Measurements from ENCODE around the gene EPHA2. TPM values are rescaled to one million over a fixed set of nuclear protein-coding genes. Genes with fewer than 3 reads are reported as not detected.

The EPHA2 gene
- total and polyA plus RNA-seq, 2 donors (not counting 1 experiment from before 2014, with no cell fraction given) = 9.8 to 24.6 TPM

GRCh38 chr1:16120407-16120806 is 35.5 kb downstream of the EPHA2 start:
- H3K79me2 ChIP-seq (ENCODE audit: control insufficient read depth, insufficient read depth, low read length) = no peaks in the 10 kb centered on the region
- no peak overlapping the region for H3K4me3 ChIP-seq (replicated peaks in 1 of 4; ENCODE audit: control extremely low read depth in 1 of 4, insufficient read depth in 1 of 4, low read depth in 3 of 4, low read length in 4 of 4)
- no peaks in the 10 kb centered on the region for H3K27me3 ChIP-seq (ENCODE audit: control insufficient read depth, insufficient read depth, low read length)
- no peaks in the 10 kb centered on the region for H4K20me1 ChIP-seq (ENCODE audit: control insufficient read depth, extremely low read depth, insufficient read depth, low read length)
- H3K4me2 ChIP-seq (ENCODE audit: extremely low read depth, insufficient read depth, low read length) = no peak overlapping the region
- no peak overlapping the region for H3K9ac ChIP-seq (ENCODE audit: insufficient read depth, low read length)
- H3K27ac ChIP-seq (ENCODE audit: insufficient read depth, low read length) = no peak overlapping the region
- no peak overlapping the region for H2AFZ ChIP-seq (ENCODE audit: low read length)
- H3K4me1 ChIP-seq (ENCODE audit: control insufficient read depth, extremely low read depth, insufficient read depth, low read length) = peaks cover 4% of the 10 kb centered on the region
- H3K9me3 ChIP-seq (ENCODE audit: control insufficient read depth, insufficient read depth, low read depth, low read length) = no peaks in the 10 kb centered on the region
- DNase-seq (ENCODE audit: low read depth in 2 of 2) = no peak
- peaks cover 10% of the 10 kb centered on the region for H3K36me3 ChIP-seq (ENCODE audit: control insufficient read depth, insufficient read depth, low read length)
- TF ChIP-seq CTCF (conservative IDR thresholded peaks at IDR 0.05 in 1 of 2, IDR thresholded peaks at IDR 0.05 in 1 of 2; ENCODE audit: low read depth in 1 of 2, low read length in 2 of 2) = no peak
- no peak for TF ChIP-seq EZH2 (IDR thresholded peaks at IDR 0.05; ENCODE audit: low read length, missing control alignments)

- DNase-seq (ENCODE audit: low read depth in 2 of 2) = no peak
Measured at GRCh38 chr1:16119926-16120325, 35.9 kb downstream of the EPHA2 start.

GRCh38 chr1:16119504-16119903 is 36.4 kb downstream of the EPHA2 start:
- peaks cover 4% of the 10 kb centered on the region for H3K4me1 ChIP-seq (ENCODE audit: control insufficient read depth, extremely low read depth, insufficient read depth, low read length)
- no peak overlapping the region for H2AFZ ChIP-seq (ENCODE audit: low read length)
- no peaks in the 10 kb centered on the region for H3K9me3 ChIP-seq (ENCODE audit: control insufficient read depth, insufficient read depth, low read depth, low read length)
- peaks cover 5% of the 10 kb centered on the region for H3K36me3 ChIP-seq (ENCODE audit: control insufficient read depth, insufficient read depth, low read length)
- TF ChIP-seq EZH2 (IDR thresholded peaks at IDR 0.05; ENCODE audit: low read length, missing control alignments) (no peak), CTCF (conservative IDR thresholded peaks at IDR 0.05 in 1 of 2, IDR thresholded peaks at IDR 0.05 in 1 of 2; ENCODE audit: low read depth in 1 of 2, low read length in 2 of 2) (no peak)
- no peak overlapping the region for H3K4me2 ChIP-seq (ENCODE audit: extremely low read depth, insufficient read depth, low read length)
- no peaks in the 10 kb centered on the region for H3K79me2 ChIP-seq (ENCODE audit: control insufficient read depth, insufficient read depth, low read length)
- H3K27ac ChIP-seq (ENCODE audit: insufficient read depth, low read length) = no peak overlapping the region
- no peak overlapping the region for H3K9ac ChIP-seq (ENCODE audit: insufficient read depth, low read length)
- no peak overlapping the region for H3K4me3 ChIP-seq (replicated peaks in 1 of 4; ENCODE audit: control extremely low read depth in 1 of 4, insufficient read depth in 1 of 4, low read depth in 3 of 4, low read length in 4 of 4)
- H4K20me1 ChIP-seq (ENCODE audit: control insufficient read depth, extremely low read depth, insufficient read depth, low read length) = no peaks in the 10 kb centered on the region
- no peaks in the 10 kb centered on the region for H3K27me3 ChIP-seq (ENCODE audit: control insufficient read depth, insufficient read depth, low read length)
- no peak for DNase-seq (ENCODE audit: low read depth in 2 of 2)

More at GRCh38 chr1:16119926-16120325, 35.9 kb downstream of the EPHA2 start:
- Histone ChIP-seq H2AFZ (ENCODE audit: low read length) (no peak overlapping the region), H3K36me3 (ENCODE audit: control insufficient read depth, insufficient read depth, low read length) (peaks cover 9% of the 10 kb centered on the region), H3K79me2 (ENCODE audit: control insufficient read depth, insufficient read depth, low read length) (no peaks in the 10 kb centered on the region), H4K20me1 (ENCODE audit: control insufficient read depth, extremely low read depth, insufficient read depth, low read length) (no peaks in the 10 kb centered on the region), H3K9ac (ENCODE audit: insufficient read depth, low read length) (no peak overlapping the region), H3K4me1 (ENCODE audit: control insufficient read depth, extremely low read depth, insufficient read depth, low read length) (peaks cover 4% of the 10 kb centered on the region), H3K4me2 (ENCODE audit: extremely low read depth, insufficient read depth, low read length) (no peak overlapping the region), H3K9me3 (ENCODE audit: control insufficient read depth, insufficient read depth, low read depth, low read length) (no peaks in the 10 kb centered on the region), H3K4me3 (replicated peaks in 1 of 4; ENCODE audit: control extremely low read depth in 1 of 4, insufficient read depth in 1 of 4, low read depth in 3 of 4, low read length in 4 of 4) (no peak overlapping the region), H3K27me3 (ENCODE audit: control insufficient read depth, insufficient read depth, low read length) (no peaks in the 10 kb centered on the region), H3K27ac (ENCODE audit: insufficient read depth, low read length) (no peak overlapping the region)
- no peak for TF ChIP-seq EZH2 (IDR thresholded peaks at IDR 0.05; ENCODE audit: low read length, missing control alignments)
- TF ChIP-seq CTCF (conservative IDR thresholded peaks at IDR 0.05 in 1 of 2, IDR thresholded peaks at IDR 0.05 in 1 of 2; ENCODE audit: low read depth in 1 of 2, low read length in 2 of 2) = no peak

All from fibroblast of lung (primary cell).